ENCODE measurements around the gene DLX3.

DNA sequence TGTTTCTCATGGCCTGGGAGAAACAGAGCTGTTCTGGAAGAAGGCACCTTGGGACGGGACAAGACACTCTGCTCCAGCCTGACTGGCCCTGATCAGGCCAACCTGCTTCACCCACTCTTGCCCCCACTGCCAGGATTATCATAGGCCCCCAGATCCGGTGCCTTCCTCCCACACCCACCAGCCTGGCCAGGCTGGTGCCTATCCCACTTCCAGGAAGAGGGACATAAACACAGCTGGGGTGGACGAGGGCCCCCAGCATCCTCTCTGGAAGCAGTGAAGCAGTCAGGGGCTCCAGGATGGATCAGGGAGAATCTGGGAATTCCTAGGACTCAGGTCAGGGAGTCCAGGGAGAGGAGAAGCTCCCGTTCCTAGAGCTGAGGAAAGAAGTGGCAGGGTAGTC is 44.0 kb upstream of the DLX3 start:
- TF ChIP-seq JUN (IDR thresholded peaks at IDR 0.05; ENCODE audit: low read depth, low read length), result no peak
- no peak for TF ChIP-seq EP300 (IDR thresholded peaks at IDR 0.05; ENCODE audit: borderline replicate concordance in 1 of 2, low read depth in 2 of 2, low read length in 2 of 2)
- no peak for TF ChIP-seq RNF2 (IDR thresholded peaks at IDR 0.05; ENCODE audit: borderline replicate concordance, low read depth, low read length, missing control alignments, poor library complexity, severe bottlenecking)
- TF ChIP-seq POLR2A (IDR thresholded peaks at IDR 0.05; ENCODE audit: control extremely low read depth in 1 of 2, low read depth in 2 of 2, low read length in 2 of 2), result no peak
- TF ChIP-seq TAF7 (optimal IDR thresholded peaks at IDR 0.05; ENCODE audit: borderline replicate concordance, low read depth, low read length), result no peak
- TF ChIP-seq, protein P1, sequence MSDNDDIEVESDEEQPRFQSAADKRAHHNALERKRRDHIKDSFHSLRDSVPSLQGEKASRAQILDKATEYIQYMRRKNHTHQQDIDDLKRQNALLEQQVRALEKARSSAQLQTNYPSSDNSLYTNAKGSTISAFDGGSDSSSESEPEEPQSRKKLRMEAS (IDR thresholded peaks at IDR 0.05), result no peak
- no peak for TF ChIP-seq SIN3A (conservative IDR thresholded peaks at IDR 0.05 in 1 of 2, IDR thresholded peaks at IDR 0.05 in 1 of 2; ENCODE audit: low read depth in 1 of 2, low read length in 2 of 2)
- no peak for TF ChIP-seq SP1 (IDR thresholded peaks at IDR 0.05; ENCODE audit: low read depth, low read length)
- TF ChIP-seq, protein P2, sequence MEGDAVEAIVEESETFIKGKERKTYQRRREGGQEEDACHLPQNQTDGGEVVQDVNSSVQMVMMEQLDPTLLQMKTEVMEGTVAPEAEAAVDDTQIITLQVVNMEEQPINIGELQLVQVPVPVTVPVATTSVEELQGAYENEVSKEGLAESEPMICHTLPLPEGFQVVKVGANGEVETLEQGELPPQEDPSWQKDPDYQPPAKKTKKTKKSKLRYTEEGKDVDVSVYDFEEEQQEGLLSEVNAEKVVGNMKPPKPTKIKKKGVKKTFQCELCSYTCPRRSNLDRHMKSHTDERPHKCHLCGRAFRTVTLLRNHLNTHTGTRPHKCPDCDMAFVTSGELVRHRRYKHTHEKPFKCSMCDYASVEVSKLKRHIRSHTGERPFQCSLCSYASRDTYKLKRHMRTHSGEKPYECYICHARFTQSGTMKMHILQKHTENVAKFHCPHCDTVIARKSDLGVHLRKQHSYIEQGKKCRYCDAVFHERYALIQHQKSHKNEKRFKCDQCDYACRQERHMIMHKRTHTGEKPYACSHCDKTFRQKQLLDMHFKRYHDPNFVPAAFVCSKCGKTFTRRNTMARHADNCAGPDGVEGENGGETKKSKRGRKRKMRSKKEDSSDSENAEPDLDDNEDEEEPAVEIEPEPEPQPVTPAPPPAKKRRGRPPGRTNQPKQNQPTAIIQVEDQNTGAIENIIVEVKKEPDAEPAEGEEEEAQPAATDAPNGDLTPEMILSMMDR (IDR thresholded peaks at IDR 0.05; ENCODE audit: control extremely low read depth in 1 of 3, insufficient read depth in 1 of 3, low read depth in 1 of 3, low read length in 3 of 3), result no peak
- no peak for TF ChIP-seq EZH2 (IDR thresholded peaks at IDR 0.05; ENCODE audit: low read depth, low read length, severe bottlenecking)
- TF ChIP-seq ZNF274 (IDR thresholded peaks at IDR 0.05; ENCODE audit: borderline replicate concordance, extremely low read depth, low read length), result no peak
- no peak for TF ChIP-seq CEBPB (IDR thresholded peaks at IDR 0.05; ENCODE audit: low read depth, low read length)
- TF ChIP-seq TAF1 (IDR thresholded peaks at IDR 0.05; ENCODE audit: low read depth, low read length), result no peak
